ENCODE data around the gene SMG6.

The SMG6 gene

DNA sequence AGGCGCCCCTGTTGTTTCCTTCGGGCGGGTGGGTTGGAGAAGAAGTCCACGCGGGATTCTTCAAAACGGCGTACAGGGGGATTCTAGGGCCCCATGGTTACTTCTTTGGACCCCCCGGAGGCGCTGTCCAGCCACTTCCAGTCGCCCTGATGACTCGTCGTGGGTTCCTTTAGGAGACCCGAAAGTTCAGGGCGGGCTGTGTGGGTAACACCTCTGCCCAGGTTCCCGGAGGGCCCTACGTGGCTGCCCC, 249.4 kb downstream of the SMG6 start:
- H3K27ac ChIP-seq = peak overlapping the region; percentile 38; the same call in 1 of the 2 replicates
- TF ChIP-seq, protein P1, sequence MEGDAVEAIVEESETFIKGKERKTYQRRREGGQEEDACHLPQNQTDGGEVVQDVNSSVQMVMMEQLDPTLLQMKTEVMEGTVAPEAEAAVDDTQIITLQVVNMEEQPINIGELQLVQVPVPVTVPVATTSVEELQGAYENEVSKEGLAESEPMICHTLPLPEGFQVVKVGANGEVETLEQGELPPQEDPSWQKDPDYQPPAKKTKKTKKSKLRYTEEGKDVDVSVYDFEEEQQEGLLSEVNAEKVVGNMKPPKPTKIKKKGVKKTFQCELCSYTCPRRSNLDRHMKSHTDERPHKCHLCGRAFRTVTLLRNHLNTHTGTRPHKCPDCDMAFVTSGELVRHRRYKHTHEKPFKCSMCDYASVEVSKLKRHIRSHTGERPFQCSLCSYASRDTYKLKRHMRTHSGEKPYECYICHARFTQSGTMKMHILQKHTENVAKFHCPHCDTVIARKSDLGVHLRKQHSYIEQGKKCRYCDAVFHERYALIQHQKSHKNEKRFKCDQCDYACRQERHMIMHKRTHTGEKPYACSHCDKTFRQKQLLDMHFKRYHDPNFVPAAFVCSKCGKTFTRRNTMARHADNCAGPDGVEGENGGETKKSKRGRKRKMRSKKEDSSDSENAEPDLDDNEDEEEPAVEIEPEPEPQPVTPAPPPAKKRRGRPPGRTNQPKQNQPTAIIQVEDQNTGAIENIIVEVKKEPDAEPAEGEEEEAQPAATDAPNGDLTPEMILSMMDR (conservative IDR thresholded peaks at IDR 0.05; ENCODE audit: low read depth) = no peak
- ChIA-PET CTCF (interaction anchor here (0.6 to 3.4 kb wide), 21 partner anchors 7 to 229 kb away, joined by 3 to 84 read pairs (median 3); no protein-coding TSS in a partner anchor), POLR2A (ENCODE audit: low non-redundant PET) (no interaction called here)
- no peak for DNase-seq (ENCODE audit: low spot score)

DNA sequence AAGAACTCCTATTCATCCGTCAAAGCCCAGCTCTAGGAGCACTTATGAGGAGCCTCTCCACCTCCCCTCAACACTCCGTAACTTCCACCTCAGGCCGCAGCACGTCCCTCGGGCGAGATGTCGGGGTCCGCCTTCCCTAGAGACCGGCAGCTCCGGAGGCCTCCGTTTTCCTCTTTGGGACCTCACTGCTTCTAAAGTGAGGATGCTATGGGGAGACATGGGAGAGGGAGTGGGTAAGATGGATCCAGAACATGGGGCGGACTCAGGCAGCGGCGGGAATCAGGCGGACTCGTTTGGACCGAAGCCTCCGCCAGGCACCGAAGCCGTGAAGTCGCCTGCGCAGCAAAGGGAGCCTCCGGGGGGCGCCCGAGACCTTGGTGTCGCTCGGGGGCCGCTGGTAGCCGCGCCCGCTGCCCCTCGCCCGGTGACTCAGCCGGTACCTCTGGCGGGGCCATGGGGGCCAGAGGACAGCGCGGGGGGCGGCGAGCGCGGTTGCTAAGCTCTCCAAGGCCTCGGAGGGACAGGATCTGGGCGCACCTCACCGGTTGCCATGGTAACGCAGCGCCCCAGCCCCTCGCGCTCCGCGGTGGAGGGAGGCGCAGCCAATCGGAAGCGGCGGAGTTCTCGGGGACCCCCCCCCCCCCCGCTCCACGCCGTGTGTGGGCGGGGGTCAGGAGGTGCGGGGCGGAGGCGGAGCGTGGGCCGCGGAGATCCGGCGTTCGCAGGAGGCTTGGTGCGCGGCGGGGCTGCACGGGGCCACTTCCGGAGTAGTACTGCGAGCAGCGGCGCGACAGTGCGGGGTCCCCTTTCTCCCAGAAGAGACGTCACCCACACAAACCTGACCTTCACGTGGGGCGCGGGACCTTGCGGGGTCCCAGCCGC, 250.0 kb downstream of the SMG6 start:
- TF ChIP-seq, protein P1 (conservative IDR thresholded peaks at IDR 0.05; ENCODE audit: low read depth) = peak; percentile 69
- DNase-seq (ENCODE audit: low spot score) = no peak
- ChIA-PET POLR2A (ENCODE audit: low non-redundant PET) (no interaction called here), CTCF (interaction anchor here (0.6 to 3.4 kb wide), 9 partner anchors 10 to 733 kb away, joined by 3 to 84 read pairs (median 4); no protein-coding TSS in a partner anchor)
- peak overlapping the region; percentile 38; the same call in 1 of the 2 replicates for H3K27ac ChIP-seq

DNA sequence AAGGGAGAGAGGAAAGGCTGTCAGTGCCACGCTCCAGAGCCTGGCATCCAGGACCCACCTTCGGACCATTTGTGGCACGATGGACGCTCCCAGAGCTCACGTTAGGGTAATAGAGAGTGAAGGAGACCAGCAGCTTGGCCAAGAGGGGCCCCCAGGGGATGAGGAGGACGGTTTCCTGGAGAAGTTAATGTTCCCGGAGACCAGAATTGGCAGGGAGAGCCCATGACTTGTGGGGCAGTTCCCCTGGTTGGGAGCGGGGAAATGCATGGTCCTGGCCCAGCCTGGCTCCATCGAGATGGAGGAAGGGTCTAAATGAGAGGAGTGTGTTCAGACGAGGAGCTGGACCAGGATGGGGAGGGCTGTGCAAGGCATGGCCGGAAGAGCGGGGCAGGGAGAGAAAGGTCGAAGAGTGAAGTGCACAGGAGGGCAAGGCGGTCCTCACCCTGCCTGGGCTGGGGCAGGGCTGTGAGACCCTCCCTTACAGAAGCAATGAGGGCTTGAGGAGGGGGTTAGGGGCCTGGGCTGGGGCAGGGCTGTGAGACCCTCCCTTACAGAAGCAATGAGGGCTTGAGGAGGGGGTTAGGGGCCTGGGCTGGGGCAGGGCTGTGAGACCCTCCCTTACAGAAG, 251.5 kb downstream of the SMG6 start:
- POLR2A ChIA-PET (ENCODE audit: low non-redundant PET) = no interaction called here
- no peak for DNase-seq (ENCODE audit: low spot score)

DNA sequence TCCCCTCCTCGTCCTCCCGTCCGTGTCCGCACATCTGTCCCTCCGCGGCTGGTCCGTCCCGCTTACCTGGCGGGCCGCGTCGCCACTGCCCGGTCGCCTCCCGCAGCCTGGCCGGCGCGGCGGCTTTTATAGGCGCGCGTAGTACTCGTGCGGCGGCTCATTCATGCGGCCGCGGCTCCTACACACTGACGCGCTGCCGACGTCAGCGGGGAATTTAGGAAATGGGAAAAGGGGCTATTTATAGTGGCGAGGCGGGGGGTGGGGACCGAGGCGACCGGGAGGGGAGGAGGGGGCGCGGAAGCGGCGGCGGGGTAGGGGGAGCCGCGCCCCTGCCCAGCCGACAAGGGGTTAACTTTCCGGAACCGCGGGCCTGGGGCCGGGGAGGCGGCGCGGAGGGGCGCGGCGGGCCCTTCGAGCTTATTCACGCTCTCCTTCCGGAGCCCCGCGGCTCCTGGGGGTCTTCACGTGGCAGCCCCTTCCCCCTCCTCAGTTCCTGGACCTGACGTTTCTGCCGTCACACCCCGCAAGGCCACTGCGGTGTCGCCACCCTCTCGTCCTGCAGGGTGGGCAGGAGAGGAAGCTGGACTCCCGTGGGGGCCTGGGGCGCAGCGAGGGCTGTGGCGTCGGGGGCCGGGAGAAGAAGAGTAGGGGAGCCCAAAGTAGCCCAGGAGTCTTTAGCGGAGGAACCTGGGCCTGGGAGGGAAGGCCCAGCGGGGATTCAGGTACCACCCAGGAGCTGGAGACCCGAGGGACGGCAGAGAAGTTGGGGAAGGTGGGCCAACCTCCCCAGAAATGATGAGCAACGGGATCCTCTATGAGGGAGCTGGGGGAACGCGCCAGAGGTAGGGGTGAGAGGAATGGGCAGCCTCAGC, 252.3 kb downstream of the SMG6 start:
- TF ChIP-seq, protein P1 (conservative IDR thresholded peaks at IDR 0.05; ENCODE audit: low read depth) = no peak
- ChIA-PET POLR2A (ENCODE audit: low non-redundant PET) (no interaction called here), CTCF (interaction anchor here (1.2 to 2.7 kb wide), 2 partner anchors 193 to 231 kb away, joined by 4 to 16 read pairs; no protein-coding TSS in a partner anchor)
- no peak overlapping the region for H3K27ac ChIP-seq
- DNase-seq (ENCODE audit: low spot score) = no peak

More for the DNA sequence above, 251.5 kb downstream of the SMG6 start:
- H3K27ac ChIP-seq = no peak overlapping the region
- TF ChIP-seq, protein P1 (conservative IDR thresholded peaks at IDR 0.05; ENCODE audit: low read depth) = no peak
- CTCF ChIA-PET = interaction anchor here (1.2 to 2.7 kb wide), 2 partner anchors 193 to 231 kb away, joined by 4 to 16 read pairs; no protein-coding TSS in a partner anchor

DNA sequence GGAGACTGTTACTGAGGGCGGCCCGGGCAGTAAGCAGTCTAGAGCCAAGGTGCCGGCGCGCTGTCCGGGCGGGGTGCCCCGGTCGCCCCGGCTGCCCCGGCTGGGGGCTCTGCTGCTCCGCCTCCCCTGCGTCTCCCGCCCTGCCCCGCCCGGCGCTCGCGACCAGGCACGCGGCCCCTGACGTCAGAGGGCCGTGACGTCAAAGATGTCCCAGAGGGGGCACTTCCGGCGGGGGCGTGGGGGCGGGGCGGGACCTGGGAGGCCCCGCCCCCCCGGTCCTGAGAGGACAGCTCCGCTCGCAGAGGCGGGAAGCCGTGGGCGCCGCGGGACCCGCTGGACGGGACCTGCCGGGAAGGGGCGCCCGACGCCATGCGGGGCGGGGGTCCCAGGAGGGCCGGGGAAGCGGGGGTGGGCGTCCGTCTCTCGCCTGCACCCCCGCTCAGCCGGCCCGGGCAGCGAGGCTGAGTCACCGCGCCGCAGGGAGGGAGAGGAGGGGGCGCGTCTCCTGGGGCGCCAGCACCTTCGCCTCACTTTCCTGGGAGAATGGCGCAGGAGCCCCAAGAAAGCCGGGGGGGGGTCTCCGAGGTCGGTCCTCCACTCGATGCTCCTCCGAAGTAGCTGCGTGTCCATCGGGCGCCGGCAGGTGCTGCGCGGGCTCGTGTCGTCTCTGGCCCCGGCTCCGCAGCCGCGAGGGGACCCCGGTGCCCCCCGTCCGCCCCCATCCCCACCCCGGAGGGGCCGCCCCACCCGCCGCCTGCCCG, 253.1 kb downstream of the SMG6 start:
- TF ChIP-seq, protein P1 (conservative IDR thresholded peaks at IDR 0.05; ENCODE audit: low read depth) = no peak
- peak; percentile 71 for DNase-seq (ENCODE audit: low spot score)

More for the DNA sequence above, 253.1 kb downstream of the SMG6 start:
- POLR2A ChIA-PET (ENCODE audit: low non-redundant PET) = no interaction called here
- peak overlapping the region; percentile 62 for H3K27ac ChIP-seq
- CTCF ChIA-PET = interaction anchor here (2.7 kb wide), 1 partner anchor 194 kb away, joined by 16 read pairs; no protein-coding TSS in a partner anchor
